Endodermal cell (in vitro differentiated cells): Measurements from ENCODE around the gene CROCC. TPM values are rescaled to one million over a fixed set of nuclear protein-coding genes. Genes with fewer than 3 reads are reported as not detected.
A peak's percentile ranks its signal among the peaks of the same experiment; 100 is the strongest.
"Not testable (repeated sequence)": the region's sequence is repeated elsewhere in the genome, so short reads cannot be mapped to it uniquely, and the experiment has no call there.

Experiments used
- DNase-seq: peaks from one replicate; pipeline ENCODE4 v3.0.0-alpha.2; 2017
- H3K27ac ChIP-seq: 2 replicates; pipeline ENCODE4 v1.5.1; 2013; ENCODE audit warnings: mild to moderate bottlenecking, low read depth, low read length, moderate library complexity
- H3K27me3 ChIP-seq: 2 replicates; pipeline ENCODE4 v1.6.1; 2013; ENCODE audit warnings: mild to moderate bottlenecking, low read length, moderate library complexity; ENCODE audit not compliant: insufficient read depth, control insufficient read depth, poor library complexity, severe bottlenecking
- H3K36me3 ChIP-seq: 2 replicates; pipeline ENCODE4 v1.7.0; 2013; ENCODE audit warnings: mild to moderate bottlenecking, low read length, moderate library complexity; ENCODE audit not compliant: control insufficient read depth, insufficient read depth
- H3K4me1 ChIP-seq: one replicate; pipeline ENCODE4 v1.7.0; 2013; ENCODE audit warnings: low read length; ENCODE audit not compliant: control insufficient read depth, insufficient read depth
- H3K4me3 ChIP-seq: 2 replicates; pipeline ENCODE4 v1.5.1; 2013; ENCODE audit warnings: mild to moderate bottlenecking, low read length, moderate library complexity
- H3K9ac ChIP-seq: 2 replicates; pipeline ENCODE4 v1.6.1; 2013; ENCODE audit warnings: mild to moderate bottlenecking, low read length, moderate library complexity; ENCODE audit not compliant: poor library complexity, severe bottlenecking; ENCODE audit errors: extremely low read depth
- H3K9me3 ChIP-seq: 2 replicates; pipeline ENCODE4 v1.6.1; 2013; ENCODE audit warnings: mild to moderate bottlenecking, low read length, moderate library complexity; ENCODE audit not compliant: control insufficient read depth
- H3K27ac Mint-ChIP-seq: 2 replicates; pipeline ENCODE4 v1.8.0; 2020; ENCODE audit warnings: mixed read lengths
- H3K27me3 Mint-ChIP-seq: 2 replicates; pipeline ENCODE4 v1.8.0; 2021; ENCODE audit warnings: mild to moderate bottlenecking, mixed read lengths; ENCODE audit not compliant: insufficient read depth
- H3K36me3 Mint-ChIP-seq: 2 replicates; pipeline ENCODE4 v1.8.0; 2020; ENCODE audit warnings: low read depth, mixed read lengths
- H3K4me1 Mint-ChIP-seq: 2 replicates; pipeline ENCODE4 v1.8.0; 2020; ENCODE audit warnings: mixed read lengths
- H3K4me3 Mint-ChIP-seq: 2 replicates; pipeline ENCODE4 v1.8.0; 2020; ENCODE audit warnings: mild to moderate bottlenecking, moderate library complexity, mixed read lengths
- H3K9me3 Mint-ChIP-seq: 2 replicates; pipeline ENCODE4 v1.8.0; 2020; ENCODE audit warnings: mild to moderate bottlenecking, mixed read lengths
- WGBS, 2 experiments: methylation state at CpG; one replicate each; pipeline versions ENCODE4 v1.1.5 to v1.1.7; 2013; ENCODE audit warnings: missing lambda C conversion rate in 2 of 2, mixed read lengths in 1 of 2; ENCODE audit not compliant: insufficient coverage in 1 of 2, insufficient read length in 1 of 2; 5-methylcytosine and 5-hydroxymethylcytosine counted together
- total RNA-seq, 2 donors: library from RNA; stranded (reverse); fragmentation: NEBNext Ultra II Directional in 1 of 2; extraction: Animal tissue kit (Norgen Biotek cat#: 25700) in 1 of 2; gene quantifications; 2 replicates in 1 of 2; 3 replicates in 1 of 2; pipeline ENCODE4 v1.2.1, GENCODE V29; 2021
- TF ChIP-seq, protein P1 (sequence below): fragments of 200-600 bp; sonication (generic); conservative IDR thresholded peaks from 2 replicates; pipeline ENCODE4 v1.5.0; 2021; ENCODE audit warnings: antibody characterized with exemption, mild to moderate bottlenecking

CROCC gene
- total RNA-seq, 2 donors from 2014 or later, result 58.4 to 61.8 TPM

DNA sequence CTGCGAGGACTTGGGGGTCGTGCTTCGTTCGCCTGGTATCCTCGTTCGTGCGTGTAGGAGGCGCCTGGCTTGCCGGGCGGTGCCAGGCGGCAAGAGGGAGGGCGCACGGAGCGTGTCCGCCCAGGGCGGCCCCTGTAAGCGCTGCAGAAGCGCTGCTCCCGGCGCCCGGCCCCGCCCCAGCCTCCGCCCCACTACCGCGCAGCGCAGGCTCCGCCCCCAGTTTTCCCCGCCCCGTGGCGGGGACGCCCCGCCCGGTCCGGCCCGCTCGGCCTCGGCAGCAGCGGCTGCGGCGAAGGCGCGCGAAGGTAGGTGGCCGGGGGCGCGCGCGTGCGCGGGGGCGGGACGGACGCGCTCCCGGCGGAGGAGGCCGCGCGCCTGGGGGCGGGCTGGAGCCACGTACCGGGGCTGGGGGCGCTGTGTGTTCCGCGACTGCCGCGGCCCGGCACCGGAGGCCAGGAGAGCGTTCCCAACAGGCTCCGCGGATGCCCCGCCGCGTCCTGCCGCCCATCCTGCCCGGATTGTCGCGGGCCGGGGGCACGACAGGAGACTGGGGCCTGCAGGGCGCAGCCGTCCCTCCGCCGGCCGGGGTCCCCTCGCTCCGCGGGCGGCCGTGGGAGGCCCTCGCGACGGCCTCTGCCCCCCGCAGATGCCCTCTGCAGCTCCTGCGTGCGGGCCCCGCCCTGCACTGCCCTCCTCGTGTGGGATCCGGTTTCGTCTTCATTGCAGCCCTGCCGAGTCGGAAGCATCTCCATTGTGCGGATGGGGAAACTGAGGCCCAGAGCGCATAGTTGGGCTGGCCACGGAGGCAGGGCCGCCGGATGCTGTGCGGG lies 7.7 kb upstream of the CROCC start:
- peak overlapping the region; percentile 82 for H3K27ac Mint-ChIP-seq
- peak; percentile 97 for DNase-seq
- Histone ChIP-seq H3K9me3 (no peaks in the 10 kb centered on the region), H3K4me3 (peak overlapping the region; percentile 82), H3K27ac (peak overlapping the region; percentile 61), H3K4me1 (no peaks in the 10 kb centered on the region), H3K36me3 (no peaks in the 10 kb centered on the region), H3K9ac (peak overlapping the region; percentile 38), H3K27me3 (no peaks in the 10 kb centered on the region)
- no peaks in the 10 kb centered on the region for H3K36me3 Mint-ChIP-seq
- no peaks in the 10 kb centered on the region for H3K27me3 Mint-ChIP-seq
- H3K4me1 Mint-ChIP-seq, result peaks cover 7% of the 10 kb centered on the region
- TF ChIP-seq, protein P1, sequence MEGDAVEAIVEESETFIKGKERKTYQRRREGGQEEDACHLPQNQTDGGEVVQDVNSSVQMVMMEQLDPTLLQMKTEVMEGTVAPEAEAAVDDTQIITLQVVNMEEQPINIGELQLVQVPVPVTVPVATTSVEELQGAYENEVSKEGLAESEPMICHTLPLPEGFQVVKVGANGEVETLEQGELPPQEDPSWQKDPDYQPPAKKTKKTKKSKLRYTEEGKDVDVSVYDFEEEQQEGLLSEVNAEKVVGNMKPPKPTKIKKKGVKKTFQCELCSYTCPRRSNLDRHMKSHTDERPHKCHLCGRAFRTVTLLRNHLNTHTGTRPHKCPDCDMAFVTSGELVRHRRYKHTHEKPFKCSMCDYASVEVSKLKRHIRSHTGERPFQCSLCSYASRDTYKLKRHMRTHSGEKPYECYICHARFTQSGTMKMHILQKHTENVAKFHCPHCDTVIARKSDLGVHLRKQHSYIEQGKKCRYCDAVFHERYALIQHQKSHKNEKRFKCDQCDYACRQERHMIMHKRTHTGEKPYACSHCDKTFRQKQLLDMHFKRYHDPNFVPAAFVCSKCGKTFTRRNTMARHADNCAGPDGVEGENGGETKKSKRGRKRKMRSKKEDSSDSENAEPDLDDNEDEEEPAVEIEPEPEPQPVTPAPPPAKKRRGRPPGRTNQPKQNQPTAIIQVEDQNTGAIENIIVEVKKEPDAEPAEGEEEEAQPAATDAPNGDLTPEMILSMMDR, result no peak
- WGBS, 2 experiments, result 1 to 2% methylated on average over 51 to 109 of the region's 109 CpGs
- H3K9me3 Mint-ChIP-seq, result no peaks in the 10 kb centered on the region
- peak overlapping the region; percentile 66 for H3K4me3 Mint-ChIP-seq

DNA sequence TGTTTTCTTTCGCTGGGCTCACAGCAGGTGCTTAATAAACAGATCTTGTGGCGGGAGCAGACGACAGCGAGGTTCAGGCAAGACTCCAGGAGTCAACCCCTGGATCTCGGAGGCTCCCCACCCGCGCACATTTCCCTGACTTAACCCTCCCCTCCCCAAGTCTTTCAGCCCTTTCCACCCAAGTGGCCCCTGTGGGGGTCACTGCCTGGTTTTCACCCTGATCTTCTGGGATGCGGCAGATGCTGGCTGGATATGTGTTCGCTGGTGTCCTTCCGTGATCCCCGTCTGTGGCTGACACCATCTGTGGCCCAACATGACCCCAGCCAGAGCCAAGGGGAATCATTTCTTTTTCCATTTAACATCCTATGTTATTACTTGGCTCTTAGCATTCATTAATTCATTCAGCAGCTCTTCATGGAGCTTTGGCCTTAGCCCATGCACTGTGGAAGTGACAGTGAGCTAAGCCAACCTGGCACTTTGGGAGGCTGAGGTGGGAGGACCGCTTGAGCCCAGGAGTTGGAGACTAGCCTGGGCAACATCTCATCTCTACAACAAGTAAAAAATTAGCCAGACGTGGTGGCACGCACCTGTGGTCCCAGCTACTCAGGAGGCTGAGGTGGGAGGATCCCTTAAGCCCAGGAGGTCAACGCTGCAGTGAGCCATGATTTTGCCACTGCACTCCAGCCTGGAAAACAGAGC lies 6.7 kb upstream of the CROCC start:
- not testable (repeated sequence) for H3K9ac ChIP-seq, H3K27me3 ChIP-seq, H3K4me1 Mint-ChIP-seq, H3K9me3 Mint-ChIP-seq, H3K36me3 Mint-ChIP-seq, H3K9me3 ChIP-seq, H3K27ac ChIP-seq, H3K4me1 ChIP-seq, H3K27me3 Mint-ChIP-seq, H3K36me3 ChIP-seq
- Mint-ChIP-seq H3K4me3 (peak overlapping the region; percentile 66), H3K27ac (peak overlapping the region; percentile 64)
- WGBS, 2 experiments, result 61 to 73% methylated on average over 12 to 15 of the region's 15 CpGs
- peak overlapping the region; percentile 78 for H3K4me3 ChIP-seq
- DNase-seq, result peak; percentile 51

DNA sequence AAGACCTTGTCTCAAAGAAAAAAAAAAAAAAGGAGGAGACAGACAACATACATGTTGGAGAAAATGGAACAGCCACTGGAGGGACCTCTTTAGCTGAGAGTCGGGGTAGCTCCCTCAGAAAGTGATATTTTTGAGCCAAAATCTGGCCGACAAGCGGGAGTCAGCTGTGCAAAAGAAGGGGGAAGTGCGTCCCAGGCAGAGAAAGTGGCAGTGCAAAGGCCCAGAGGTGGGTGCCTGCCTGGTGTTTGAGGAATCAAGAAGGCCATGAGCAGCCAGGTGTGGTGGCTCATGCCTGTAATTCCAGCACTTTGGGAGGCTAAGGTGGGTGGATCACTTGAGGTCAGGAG lies 6.1 kb upstream of the CROCC start:
- no peaks in the 10 kb centered on the region for H3K36me3 ChIP-seq
- H3K27ac ChIP-seq, result no peak overlapping the region
- H3K9ac ChIP-seq, result no peak overlapping the region
- no peaks in the 10 kb centered on the region for H3K4me1 ChIP-seq
- H3K27ac Mint-ChIP-seq, result no peak overlapping the region
- H3K4me1 Mint-ChIP-seq, result peaks cover 7% of the 10 kb centered on the region
- H3K27me3 Mint-ChIP-seq, result no peaks in the 10 kb centered on the region
- no peak overlapping the region for H3K4me3 ChIP-seq
- no peaks in the 10 kb centered on the region for H3K9me3 Mint-ChIP-seq
- H3K27me3 ChIP-seq, result no peaks in the 10 kb centered on the region
- H3K4me3 Mint-ChIP-seq, result peak overlapping the region; percentile 66
- TF ChIP-seq, protein P1, result peak; percentile 45
- 78 to 82% methylated on average over 3 to 4 of the region's 4 CpGs for WGBS, 2 experiments
- DNase-seq, result peak; percentile 53
- no peaks in the 10 kb centered on the region for H3K36me3 Mint-ChIP-seq
- no peaks in the 10 kb centered on the region for H3K9me3 ChIP-seq

DNA sequence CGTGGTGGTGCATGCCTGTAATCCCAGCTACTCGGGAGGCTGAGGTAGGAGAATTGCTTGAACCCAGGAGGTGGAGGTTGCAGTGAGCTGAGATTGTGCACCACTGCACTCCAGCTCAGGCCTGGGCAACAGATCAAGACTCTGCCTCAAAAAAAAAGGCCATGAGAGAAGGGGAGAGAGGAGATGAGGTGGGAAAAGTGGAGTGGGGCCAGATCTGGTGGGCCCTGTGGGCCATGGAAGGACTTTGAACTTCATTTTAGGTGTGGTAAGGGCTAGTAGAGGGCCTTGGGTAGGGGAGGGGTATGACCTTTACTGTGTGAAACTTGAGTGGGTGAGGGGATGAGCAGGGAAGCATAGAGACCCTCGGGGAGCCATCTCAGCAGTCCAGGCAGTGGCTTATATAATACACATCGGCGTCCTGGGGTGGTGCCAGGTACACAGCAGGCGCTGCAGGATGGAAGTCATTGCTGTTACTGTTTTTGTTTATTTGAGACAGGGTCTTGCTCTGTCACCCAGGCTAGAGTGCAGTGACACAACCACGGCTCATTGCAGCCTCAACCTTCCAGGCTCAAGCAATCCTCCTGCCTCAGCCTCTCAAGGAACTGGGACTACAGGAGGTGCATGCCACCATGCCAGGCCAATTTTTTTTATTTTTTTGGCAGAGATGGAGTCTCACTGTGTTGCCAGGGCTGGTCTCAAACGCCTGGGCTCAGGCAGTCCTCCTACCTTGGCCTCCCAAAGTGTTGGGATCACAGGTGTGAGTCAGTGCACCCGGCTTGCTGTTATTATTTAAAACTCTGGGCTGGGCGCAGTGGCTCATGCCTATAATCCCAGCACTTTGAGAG lies 5.5 kb upstream of the CROCC start:
- not testable (repeated sequence) for DNase-seq, H3K4me1 ChIP-seq, H3K27ac ChIP-seq, H3K4me1 Mint-ChIP-seq, H3K4me3 Mint-ChIP-seq, H3K4me3 ChIP-seq, H3K27me3 ChIP-seq, H3K9me3 ChIP-seq, H3K27me3 Mint-ChIP-seq, H3K36me3 Mint-ChIP-seq, H3K9ac ChIP-seq, H3K36me3 ChIP-seq, H3K9me3 Mint-ChIP-seq
- WGBS, 2 experiments, result 85 to 87% methylated on average over 8 to 10 of the region's 10 CpGs
- peak overlapping the region; percentile 33 for H3K27ac Mint-ChIP-seq
